Caco-2 (cell line): ENCODE results near the gene SUCLG1. TPM values are rescaled to one million over a fixed set of nuclear protein-coding genes. Genes with fewer than 3 reads are reported as not detected.

Experiments used
- BruUV-seq: library from RNA; stranded (reverse); fragments of 400-500 nt; replicated peaks from 2 replicates; lab custom pipeline; 2021; lab: Mats Ljungman, UMichigan
- CTCF ChIA-PET: fragments of 300-600 bp; sonication (Branson Sonifier 250); formaldehyde crosslinking; loops from one replicate; lab custom pipeline; 2022; ENCODE audit warnings: antibody characterized with exemption; lab: Charles Lee
- POLR2A ChIA-PET: fragments of 300-600 bp; sonication (Branson Sonifier 250); formaldehyde crosslinking; loops from one replicate; lab custom pipeline; 2022; ENCODE audit warnings: antibody characterized with exemption; lab: Charles Lee
- DNase-seq, 2 experiments: peaks; one replicate each; pipeline versions ENCODE4 v3.0.0 to v3.0.0-alpha.2; 2020 to 2022
- H3K27me3 ChIP-seq: replicated peaks from 2 replicates; pipeline ENCODE4 v1.6.0; 2011; ENCODE audit warnings: low read length; ENCODE audit not compliant: control insufficient read depth, insufficient read depth
- H3K36me3 ChIP-seq: 2 replicates; pipeline ENCODE4 v1.5.1; 2011; ENCODE audit warnings: low read length; ENCODE audit not compliant: control insufficient read depth, insufficient read depth
- H3K4me1 ChIP-seq: fragments of 250-450 bp; sonication (Bioruptor Pico); 2 replicates; pipeline ENCODE4 v1.5.1; 2020; ENCODE audit warnings: mild to moderate bottlenecking
- H3K4me3 ChIP-seq: 2 replicates; pipeline ENCODE4 v1.5.1; 2011; ENCODE audit warnings: low read depth, mild to moderate bottlenecking, control low read depth, low read length
- H3K9me3 ChIP-seq: fragments of 250-450 bp; sonication (Bioruptor Pico); 2 replicates; pipeline ENCODE4 v1.5.1; 2020; ENCODE audit warnings: mild to moderate bottlenecking, moderate library complexity
- H3K27ac Mint-ChIP-seq: one replicate; pipeline ENCODE4 v1.8.0; 2022; ENCODE audit warnings: mixed read lengths; ENCODE audit not compliant: unreplicated experiment
- H3K27me3 Mint-ChIP-seq: one replicate; pipeline ENCODE4 v1.8.0; 2022; ENCODE audit warnings: mixed read lengths; ENCODE audit not compliant: insufficient read depth, unreplicated experiment
- H3K36me3 Mint-ChIP-seq: one replicate; pipeline ENCODE4 v1.8.0; 2022; ENCODE audit warnings: mild to moderate bottlenecking, mixed read lengths; ENCODE audit not compliant: insufficient read depth, unreplicated experiment
- H3K4me1 Mint-ChIP-seq: one replicate; pipeline ENCODE4 v1.8.0; 2022; ENCODE audit warnings: low read depth, mixed read lengths; ENCODE audit not compliant: unreplicated experiment
- H3K4me3 Mint-ChIP-seq: one replicate; pipeline ENCODE4 v1.8.0; 2022; ENCODE audit warnings: mild to moderate bottlenecking, moderate library complexity, mixed read lengths; ENCODE audit not compliant: unreplicated experiment
- H3K9me3 Mint-ChIP-seq: one replicate; pipeline ENCODE4 v1.8.0; 2022; ENCODE audit warnings: mixed read lengths; ENCODE audit not compliant: unreplicated experiment
- intact Hi-C: fragments of 100-400 bp; cut with micrococcal nuclease; formaldehyde crosslinking; loops from one replicate; pipeline ENCODE4 v1.10.0; 2022; ENCODE audit not compliant: unreplicated experiment
- total RNA-seq: library from RNA; stranded (reverse); gene quantifications from 2 replicates; pipeline ENCODE4 v1.2.3, GENCODE V29; 2022
- TF ChIP-seq, protein P1 (sequence below), 2 experiments: fragments of 200-600 bp in 1 of 2; IDR thresholded peaks; 1 replicate in 1 of 2; 2 replicates in 1 of 2; pipeline versions ENCODE4 v1.5.1 to v1.8.0; 2011 to 2022; ENCODE audit warnings: antibody characterized with exemption in 1 of 2, control low read depth in 1 of 2, inconsistent platforms in 1 of 2, low read depth in 1 of 2, low read length in 1 of 2, mild to moderate bottlenecking in 1 of 2, moderate library complexity in 1 of 2; ENCODE audit not compliant: insufficient read depth in 1 of 2, severe bottlenecking in 1 of 2, unreplicated experiment in 1 of 2

Gene SUCLG1
- total RNA-seq, 1 experiment from 2014 or later = 155 TPM

- H3K4me3 Mint-ChIP-seq = no peak overlapping the region
- CTCF ChIA-PET = no interaction called here
- Histone ChIP-seq H3K4me1 (no peaks in the 10 kb centered on the region), H3K4me3 (no peak overlapping the region), H3K27me3 (no peaks in the 10 kb centered on the region), H3K36me3 (no peaks in the 10 kb centered on the region), H3K9me3 (no peaks in the 10 kb centered on the region; the same call in 1 of the 2 replicates)
- no peaks in the 10 kb centered on the region for H3K36me3 Mint-ChIP-seq
- BruUV-seq = no TSS peak
- peaks cover under 1% of the 10 kb centered on the region for H3K9me3 Mint-ChIP-seq
- no peaks in the 10 kb centered on the region for H3K4me1 Mint-ChIP-seq
- intact Hi-C loops = no loop called here
- POLR2A ChIA-PET = no interaction called here
- no peak for DNase-seq
- H3K27ac Mint-ChIP-seq = no peak overlapping the region
- TF ChIP-seq, protein P1, sequence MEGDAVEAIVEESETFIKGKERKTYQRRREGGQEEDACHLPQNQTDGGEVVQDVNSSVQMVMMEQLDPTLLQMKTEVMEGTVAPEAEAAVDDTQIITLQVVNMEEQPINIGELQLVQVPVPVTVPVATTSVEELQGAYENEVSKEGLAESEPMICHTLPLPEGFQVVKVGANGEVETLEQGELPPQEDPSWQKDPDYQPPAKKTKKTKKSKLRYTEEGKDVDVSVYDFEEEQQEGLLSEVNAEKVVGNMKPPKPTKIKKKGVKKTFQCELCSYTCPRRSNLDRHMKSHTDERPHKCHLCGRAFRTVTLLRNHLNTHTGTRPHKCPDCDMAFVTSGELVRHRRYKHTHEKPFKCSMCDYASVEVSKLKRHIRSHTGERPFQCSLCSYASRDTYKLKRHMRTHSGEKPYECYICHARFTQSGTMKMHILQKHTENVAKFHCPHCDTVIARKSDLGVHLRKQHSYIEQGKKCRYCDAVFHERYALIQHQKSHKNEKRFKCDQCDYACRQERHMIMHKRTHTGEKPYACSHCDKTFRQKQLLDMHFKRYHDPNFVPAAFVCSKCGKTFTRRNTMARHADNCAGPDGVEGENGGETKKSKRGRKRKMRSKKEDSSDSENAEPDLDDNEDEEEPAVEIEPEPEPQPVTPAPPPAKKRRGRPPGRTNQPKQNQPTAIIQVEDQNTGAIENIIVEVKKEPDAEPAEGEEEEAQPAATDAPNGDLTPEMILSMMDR (IDR thresholded peaks at IDR 0.05; ENCODE audit: insufficient read depth in 1 of 2, low read depth in 1 of 2, low read length in 1 of 2, severe bottlenecking in 1 of 2, unreplicated experiment in 1 of 2) = no peak
- H3K27me3 Mint-ChIP-seq = peaks cover 9% of the 10 kb centered on the region
These were observed 72.6 kb downstream of the SUCLG1 start for GRCh38 chr2:84386336-84387040.

DNA sequence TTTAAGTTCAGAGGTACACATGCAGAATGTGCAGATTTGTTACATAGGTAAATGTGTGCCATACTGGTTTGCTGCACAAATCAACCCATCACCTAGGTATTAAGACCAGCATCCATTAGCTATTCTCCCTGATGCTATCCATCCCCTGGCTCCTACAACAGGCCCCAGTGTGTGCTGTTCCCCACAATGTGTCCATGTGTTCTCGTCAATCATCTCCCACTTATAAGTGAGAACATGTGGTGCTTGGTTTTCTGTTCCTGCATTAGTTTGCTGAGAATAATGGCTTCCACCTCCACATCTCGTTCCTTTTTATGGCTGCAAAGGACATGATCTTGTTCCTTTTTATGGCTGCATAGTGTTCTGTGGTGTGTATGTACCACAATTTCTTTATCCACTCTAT is 75.8 kb downstream of the SUCLG1 start:
- Mint-ChIP-seq H3K27me3 (peaks cover 9% of the 10 kb centered on the region), H3K4me1 (no peaks in the 10 kb centered on the region), H3K4me3 (no peak overlapping the region), H3K9me3 (no peaks in the 10 kb centered on the region), H3K36me3 (no peaks in the 10 kb centered on the region), H3K27ac (no peak overlapping the region)
- Histone ChIP-seq H3K36me3 (no peaks in the 10 kb centered on the region), H3K27me3 (no peaks in the 10 kb centered on the region), H3K4me3 (no peak overlapping the region), H3K9me3 (no peaks in the 10 kb centered on the region), H3K4me1 (no peaks in the 10 kb centered on the region)
- TF ChIP-seq, protein P1 (IDR thresholded peaks at IDR 0.05; ENCODE audit: insufficient read depth in 1 of 2, low read depth in 1 of 2, low read length in 1 of 2, severe bottlenecking in 1 of 2, unreplicated experiment in 1 of 2) = no peak
- POLR2A ChIA-PET = no interaction called here
- no TSS peak for BruUV-seq
- CTCF ChIA-PET = no interaction called here
- intact Hi-C loops = no loop called here
- DNase-seq = no peak

DNA sequence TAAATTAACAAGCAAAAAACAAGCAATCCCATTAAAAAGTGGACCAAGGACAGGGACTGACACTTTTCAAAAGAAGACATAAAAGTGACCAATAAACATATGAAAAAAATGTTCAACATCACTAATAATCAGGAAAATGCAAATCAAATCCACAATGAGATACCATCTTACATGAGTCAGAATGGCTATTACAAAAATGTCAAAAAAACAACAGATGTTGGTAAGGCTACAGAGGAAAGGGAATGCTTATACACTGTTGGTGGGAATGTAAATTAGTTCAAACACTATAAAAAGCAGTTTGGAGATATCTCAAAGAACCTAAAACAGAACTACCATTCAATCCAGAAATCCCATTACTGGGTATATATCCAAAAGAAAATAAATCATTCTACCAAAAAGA is 78.2 kb downstream of the SUCLG1 start:
- intact Hi-C loops = no loop called here
- Histone ChIP-seq H3K4me3 (no peak overlapping the region), H3K9me3 (no peaks in the 10 kb centered on the region), H3K27me3 (no peaks in the 10 kb centered on the region), H3K36me3 (no peaks in the 10 kb centered on the region), H3K4me1 (no peaks in the 10 kb centered on the region)
- ChIA-PET CTCF (no interaction called here), POLR2A (no interaction called here)
- no peak for DNase-seq
- H3K9me3 Mint-ChIP-seq = no peaks in the 10 kb centered on the region
- TF ChIP-seq, protein P1 (IDR thresholded peaks at IDR 0.05; ENCODE audit: insufficient read depth in 1 of 2, low read depth in 1 of 2, low read length in 1 of 2, severe bottlenecking in 1 of 2, unreplicated experiment in 1 of 2) = no peak
- peaks cover 3% of the 10 kb centered on the region for H3K27me3 Mint-ChIP-seq
- H3K27ac Mint-ChIP-seq = no peak overlapping the region
- H3K4me3 Mint-ChIP-seq = no peak overlapping the region
- no peaks in the 10 kb centered on the region for H3K4me1 Mint-ChIP-seq
- no TSS peak for BruUV-seq
- no peaks in the 10 kb centered on the region for H3K36me3 Mint-ChIP-seq
